GM19043 (cell line): ENCODE measurements around the gene TRPV6.

ENCODE experiments used
- ATAC-seq: cut with Tn5 transposase; IDR thresholded peaks from one replicate; pipeline ENCODE4 v1.9.1; 2021; ENCODE audit warnings: low read depth; ENCODE audit not compliant: unreplicated experiment

TRPV6 gene

GRCh38 chr7:142870566-142871259 lies 14.8 kb downstream of the TRPV6 start:
- no peak for ATAC-seq

DNA sequence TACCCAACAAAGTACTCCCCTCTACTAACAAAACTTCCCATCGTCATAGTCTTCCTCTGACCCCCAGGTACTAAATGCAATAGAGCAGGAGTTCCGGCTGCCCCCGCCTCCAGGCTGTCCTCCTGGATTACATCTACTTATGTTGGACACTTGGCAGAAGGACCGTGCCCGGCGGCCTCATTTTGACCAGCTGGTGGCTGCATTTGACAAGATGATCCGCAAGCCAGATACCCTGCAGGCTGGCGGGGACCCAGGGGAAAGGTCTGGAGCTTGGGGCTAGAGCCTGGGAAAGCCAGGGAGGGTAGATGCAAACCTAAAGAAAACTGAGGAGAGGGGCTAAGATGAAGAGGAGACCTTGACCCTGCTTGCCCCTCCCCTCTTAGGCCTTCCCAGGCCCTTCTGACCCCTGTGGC lies 15.4 kb downstream of the TRPV6 start:
- no peak for ATAC-seq

GRCh38 chr7:142869434-142869833 lies 16.1 kb downstream of the TRPV6 start:
- ATAC-seq, result no peak

DNA sequence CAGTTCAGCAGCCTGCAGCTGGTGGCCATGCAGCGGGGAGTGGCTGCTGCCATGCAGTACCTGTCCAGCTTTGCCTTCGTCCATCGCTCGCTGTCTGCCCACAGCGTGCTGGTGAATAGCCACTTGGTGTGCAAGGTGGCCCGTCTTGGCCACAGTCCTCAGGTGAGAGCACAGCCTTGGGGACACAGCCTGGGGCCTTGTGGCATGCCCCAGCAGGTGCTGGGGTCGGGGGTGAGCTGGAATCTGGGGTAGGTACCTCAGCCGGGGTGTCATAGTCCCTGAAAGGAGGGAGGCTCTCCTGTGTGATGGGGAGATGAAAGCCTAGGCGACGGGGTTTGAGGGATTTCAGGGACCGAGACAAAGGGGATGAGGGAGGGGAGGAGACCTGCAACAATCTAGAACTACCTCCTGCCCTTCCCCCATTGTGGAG lies 16.5 kb downstream of the TRPV6 start:
- no peak for ATAC-seq

- no peak for ATAC-seq
Measured at GRCh38 chr7:142868188-142868985, 17.2 kb downstream of the TRPV6 start.

DNA sequence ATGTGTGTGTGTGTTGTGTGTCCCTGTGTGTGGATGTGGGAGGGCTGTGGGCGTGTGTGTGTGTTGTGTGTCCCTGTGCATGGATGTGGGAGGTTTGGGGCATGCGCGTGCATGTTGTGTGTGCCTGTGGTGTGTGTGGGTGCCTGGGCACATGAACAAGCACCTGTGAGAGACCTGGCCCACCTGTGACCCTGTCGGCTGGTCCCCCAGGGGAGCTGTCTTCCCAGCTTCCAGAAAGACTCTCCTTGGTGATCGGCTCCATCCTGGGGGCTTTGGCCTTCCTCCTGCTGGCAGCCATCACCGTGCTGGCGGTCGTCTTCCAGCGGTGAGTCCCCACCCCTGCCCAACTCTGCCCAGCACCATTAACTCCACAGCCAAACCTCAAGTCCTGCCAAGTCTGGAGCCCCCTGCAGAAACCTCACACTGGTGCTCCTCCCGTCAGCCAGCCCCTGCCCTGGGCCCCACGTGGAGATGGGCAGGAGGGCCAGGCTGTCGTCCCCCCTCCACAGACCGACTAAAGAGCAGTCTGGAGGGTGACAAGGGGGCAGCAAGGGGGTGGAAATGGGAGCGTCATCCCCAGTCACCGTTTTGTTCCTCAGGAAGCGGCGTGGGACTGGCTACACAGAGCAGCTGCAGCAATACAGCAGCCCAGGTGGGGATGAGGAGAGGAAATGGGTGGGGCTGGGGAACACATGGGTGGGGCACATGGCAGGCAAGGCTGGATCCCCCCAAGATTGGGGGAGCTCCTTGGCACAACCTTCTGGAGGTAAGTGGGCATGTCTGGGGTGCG lies 18.0 kb downstream of the TRPV6 start:
- no peak for ATAC-seq

DNA sequence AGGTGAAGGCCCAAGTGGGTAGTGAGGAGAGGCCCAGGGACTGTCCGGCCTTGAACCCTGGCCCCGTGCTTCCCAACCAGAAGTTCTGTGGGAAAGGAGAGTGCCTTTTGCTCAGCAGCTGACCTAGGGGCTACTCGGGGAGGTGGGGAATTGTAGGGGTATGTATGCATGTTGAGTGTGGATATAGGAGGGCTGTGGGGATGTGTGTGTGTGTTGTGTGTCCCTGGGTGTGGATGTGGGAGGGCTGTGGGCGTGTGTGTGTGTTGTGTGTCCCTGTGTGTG lies 18.5 kb downstream of the TRPV6 start:
- ATAC-seq, result no peak

DNA sequence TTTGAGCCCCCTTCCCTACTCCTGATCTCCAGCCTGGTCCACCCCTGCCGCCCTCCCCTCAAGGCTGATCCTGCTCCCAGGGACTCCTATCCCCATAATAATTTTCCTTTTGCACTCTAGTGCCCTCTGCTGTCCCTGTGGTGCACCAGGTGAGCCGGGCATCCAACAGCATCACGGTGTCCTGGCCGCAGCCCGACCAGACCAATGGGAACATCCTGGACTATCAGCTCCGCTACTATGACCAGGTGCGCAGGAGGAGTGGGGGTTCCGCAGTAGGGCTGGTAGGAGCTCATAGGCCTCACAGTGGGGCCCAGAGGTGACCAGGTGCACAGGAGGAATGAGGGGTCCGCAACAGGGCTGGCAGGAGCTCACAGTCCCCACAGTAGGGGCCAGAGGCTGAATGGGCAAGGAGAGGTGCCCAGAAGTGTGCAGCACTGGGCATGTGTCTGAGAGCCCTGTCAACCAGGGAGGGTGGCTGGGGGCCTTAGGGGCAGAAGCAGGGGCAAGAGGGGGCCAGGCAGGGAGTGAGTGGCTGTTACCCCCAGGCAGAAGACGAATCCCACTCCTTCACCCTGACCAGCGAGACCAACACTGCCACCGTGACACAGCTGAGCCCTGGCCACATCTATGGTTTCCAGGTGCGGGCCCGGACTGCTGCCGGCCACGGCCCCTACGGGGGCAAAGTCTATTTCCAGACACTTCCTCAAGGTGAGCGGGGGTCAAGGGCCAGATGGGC lies 19.0 kb downstream of the TRPV6 start:
- ATAC-seq, result no peak

DNA sequence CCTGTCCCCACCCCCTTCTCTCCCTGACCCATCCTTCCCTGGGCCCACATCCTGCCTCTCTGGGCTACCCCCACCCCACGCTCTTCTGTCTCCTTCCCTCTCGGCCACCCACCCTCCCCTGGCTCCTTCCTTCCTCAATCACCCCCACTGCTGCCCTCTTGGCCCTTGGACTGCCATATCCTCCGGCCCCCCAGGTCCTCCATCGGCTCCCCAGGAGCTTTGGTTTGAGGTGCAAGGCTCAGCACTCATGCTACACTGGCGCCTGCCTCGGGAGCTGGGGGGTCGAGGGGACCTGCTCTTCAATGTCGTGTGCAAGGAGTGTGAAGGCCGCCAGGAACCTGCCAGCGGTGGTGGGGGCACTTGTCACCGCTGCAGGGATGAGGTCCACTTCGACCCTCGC lies 19.8 kb downstream of the TRPV6 start:
- ATAC-seq, result no peak

DNA sequence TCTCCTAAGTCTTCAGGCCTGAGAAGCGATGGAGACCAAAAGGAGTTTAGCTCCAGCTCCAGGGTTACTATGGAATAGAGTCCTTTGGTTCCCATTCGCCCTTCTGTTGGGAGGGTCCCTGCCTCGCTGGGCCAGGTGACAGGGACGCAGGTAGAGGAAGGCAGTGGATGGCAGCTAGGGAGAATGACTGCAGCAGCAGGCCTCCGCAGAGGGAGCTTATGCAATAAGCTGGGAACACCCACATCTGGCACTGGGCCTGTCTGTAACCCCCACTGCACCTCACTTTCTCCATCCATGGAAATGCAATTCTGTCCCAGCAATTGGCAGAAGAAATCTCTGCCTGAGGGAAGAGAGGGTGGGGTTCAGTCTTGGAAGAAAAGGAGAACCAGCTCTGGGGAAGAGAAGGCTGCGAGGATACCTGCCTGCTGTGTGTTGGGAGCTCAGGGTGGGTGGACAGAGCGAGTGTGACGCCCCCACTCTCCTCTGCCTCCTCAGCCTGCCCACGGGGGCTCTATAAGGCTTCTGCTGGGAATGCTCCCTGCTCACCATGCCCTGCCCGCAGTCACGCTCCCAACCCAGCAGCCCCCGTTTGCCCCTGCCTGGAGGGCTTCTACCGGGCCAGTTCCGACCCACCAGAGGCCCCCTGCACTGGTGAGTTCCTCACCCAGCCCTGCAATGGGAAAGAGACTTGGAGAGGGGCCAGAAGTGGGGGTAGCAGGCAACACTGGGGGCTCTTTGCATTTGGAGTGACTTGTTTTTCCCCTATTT lies 20.4 kb downstream of the TRPV6 start:
- ATAC-seq, result no peak

GRCh38 chr7:142863891-142864685 lies 21.5 kb downstream of the TRPV6 start:
- ATAC-seq, result no peak

GRCh38 chr7:142862786-142863400 lies 22.7 kb downstream of the TRPV6 start:
- ATAC-seq, result no peak

- no peak for ATAC-seq
Measured at GRCh38 chr7:142862351-142862750, 23.2 kb downstream of the TRPV6 start.

DNA sequence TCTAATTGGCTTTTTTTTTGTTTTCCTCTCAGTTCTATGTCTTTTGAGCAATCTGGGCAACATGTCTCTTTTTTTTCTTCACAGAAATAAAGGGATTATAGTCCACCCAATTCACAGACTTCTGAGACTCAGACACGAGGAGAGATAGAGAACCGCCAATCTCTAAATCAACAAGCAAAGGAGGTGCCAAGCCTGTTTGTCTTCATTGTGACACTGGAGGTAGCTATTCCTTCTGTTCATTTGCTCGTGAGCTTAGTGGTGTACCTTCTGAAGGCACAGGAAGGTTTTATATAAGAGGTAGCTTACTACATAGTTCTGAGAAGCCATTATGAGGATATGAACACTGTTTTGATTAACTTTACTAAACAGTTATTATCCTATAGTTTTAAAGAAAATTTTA lies 24.6 kb downstream of the TRPV6 start:
- ATAC-seq, result no peak

GRCh38 chr7:142859829-142860228 lies 25.7 kb downstream of the TRPV6 start:
- no peak for ATAC-seq

DNA sequence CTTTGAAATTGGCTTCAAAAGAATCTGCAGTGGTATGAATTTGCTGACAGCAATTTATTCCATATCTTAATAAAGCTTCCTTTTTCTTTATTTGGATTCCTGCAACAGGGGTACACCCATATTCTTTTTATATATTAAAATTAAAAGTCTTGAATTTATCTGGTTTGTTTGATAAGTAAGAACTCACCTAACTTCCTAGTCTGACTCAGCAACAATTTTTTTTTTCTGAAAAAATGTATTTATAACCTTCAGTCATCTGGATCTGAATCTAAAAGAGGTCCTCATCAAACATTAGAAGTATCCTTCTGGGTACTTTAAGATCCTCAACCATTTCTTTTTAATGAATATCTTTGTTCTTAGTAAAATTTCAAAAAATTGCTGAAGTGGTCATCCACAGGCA lies 26.1 kb downstream of the TRPV6 start:
- ATAC-seq, result no peak

GRCh38 chr7:142857625-142858024 lies 27.9 kb downstream of the TRPV6 start:
- ATAC-seq, result no peak

DNA sequence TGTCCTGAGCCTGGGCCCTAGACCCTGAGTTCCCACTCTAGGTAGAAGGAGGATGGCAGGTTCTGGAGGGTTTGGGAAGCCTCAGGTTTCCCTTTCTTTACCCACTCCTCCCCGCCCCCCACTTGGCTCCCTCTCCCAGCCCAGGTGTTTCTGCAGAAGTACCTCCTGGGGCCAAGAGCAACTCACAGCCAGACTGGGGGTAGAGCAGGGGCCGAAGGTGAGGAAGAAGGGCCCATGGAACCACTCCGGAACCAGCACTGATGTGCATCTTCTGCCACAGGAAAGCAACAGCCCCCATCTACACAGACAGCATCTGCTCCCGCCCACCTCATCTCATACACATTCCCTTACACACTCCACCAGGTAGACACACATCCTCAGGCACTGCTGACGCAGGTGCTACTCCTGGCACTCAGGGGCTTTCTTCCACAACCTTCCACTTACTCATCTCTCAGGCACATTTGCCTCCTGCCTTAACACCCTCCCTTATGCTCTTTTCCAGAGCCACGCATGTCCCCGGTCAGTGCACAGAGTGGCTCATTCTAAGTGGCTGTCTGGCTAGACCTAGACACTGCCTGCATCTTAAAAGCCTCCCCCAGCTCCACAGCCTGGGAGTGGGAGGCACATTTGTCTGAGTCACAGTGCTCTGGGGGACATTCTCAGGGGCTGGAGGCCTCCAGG lies 28.8 kb downstream of the TRPV6 start:
- no peak for ATAC-seq
